HUES48 (cell line): ENCODE data around the gene NKD1.

Experiments
- H3K27ac ChIP-seq: one replicate; pipeline ENCODE4 v1.7.0; 2013; ENCODE audit warnings: low read depth, low read length, inconsistent platforms
- H3K27me3 ChIP-seq: 2 replicates; pipeline ENCODE4 v1.6.1; 2013; ENCODE audit warnings: mild to moderate bottlenecking, low read length; ENCODE audit not compliant: control insufficient read depth, insufficient read depth
- H3K36me3 ChIP-seq: 2 replicates; pipeline ENCODE4 v1.6.1; 2013; ENCODE audit warnings: low read length; ENCODE audit not compliant: control insufficient read depth, insufficient read depth
- H3K4me1 ChIP-seq: 2 replicates; pipeline ENCODE4 v1.6.1; 2013; ENCODE audit warnings: mild to moderate bottlenecking, low read length; ENCODE audit not compliant: control insufficient read depth, insufficient read depth
- H3K4me3 ChIP-seq: 2 replicates; pipeline ENCODE4 v1.5.1; 2013; ENCODE audit warnings: mild to moderate bottlenecking, low read depth, low read length
- H3K9ac ChIP-seq: 2 replicates; pipeline ENCODE4 v1.6.1; 2013; ENCODE audit warnings: mild to moderate bottlenecking, low read depth, low read length, moderate library complexity
- H3K9me3 ChIP-seq: 2 replicates; pipeline ENCODE4 v1.6.1; 2013; ENCODE audit warnings: low read length; ENCODE audit not compliant: control insufficient read depth, insufficient read depth

Gene NKD1

GRCh38 chr16:50614955-50615724 is 66.9 kb downstream of the NKD1 start:
- Histone ChIP-seq H3K36me3 (no peaks in the 10 kb centered on the region), H3K27me3 (no peaks in the 10 kb centered on the region), H3K9ac (no peak overlapping the region), H3K4me3 (no peak overlapping the region), H3K4me1 (peaks cover 16% of the 10 kb centered on the region), H3K27ac (no peak overlapping the region), H3K9me3 (no peaks in the 10 kb centered on the region)

GRCh38 chr16:50615891-50616290 is 67.7 kb downstream of the NKD1 start:
- Histone ChIP-seq H3K4me3 (no peak overlapping the region), H3K4me1 (peaks cover 9% of the 10 kb centered on the region), H3K9ac (no peak overlapping the region), H3K27ac (no peak overlapping the region), H3K9me3 (no peaks in the 10 kb centered on the region), H3K36me3 (no peaks in the 10 kb centered on the region), H3K27me3 (no peaks in the 10 kb centered on the region)

GRCh38 chr16:50616386-50616785 is 68.2 kb downstream of the NKD1 start:
- H3K9me3 ChIP-seq: no peaks in the 10 kb centered on the region
- peaks cover 5% of the 10 kb centered on the region for H3K4me1 ChIP-seq
- no peak overlapping the region for H3K27ac ChIP-seq
- no peak overlapping the region for H3K4me3 ChIP-seq
- H3K36me3 ChIP-seq: no peaks in the 10 kb centered on the region
- H3K27me3 ChIP-seq: no peaks in the 10 kb centered on the region
- no peak overlapping the region for H3K9ac ChIP-seq

- Histone ChIP-seq H3K27me3 (no peaks in the 10 kb centered on the region), H3K27ac (no peak overlapping the region), H3K9ac (no peak overlapping the region), H3K4me3 (no peak overlapping the region), H3K9me3 (no peaks in the 10 kb centered on the region), H3K36me3 (no peaks in the 10 kb centered on the region), H3K4me1 (peaks cover 3% of the 10 kb centered on the region)
Observed at GRCh38 chr16:50616883-50617645, 68.9 kb downstream of the NKD1 start.

- no peak overlapping the region for H3K27ac ChIP-seq
- H3K36me3 ChIP-seq: no peaks in the 10 kb centered on the region
- peaks cover 3% of the 10 kb centered on the region for H3K4me1 ChIP-seq
- no peaks in the 10 kb centered on the region for H3K27me3 ChIP-seq
- H3K9ac ChIP-seq: no peak overlapping the region
- H3K4me3 ChIP-seq: no peak overlapping the region
- H3K9me3 ChIP-seq: no peaks in the 10 kb centered on the region
Observed at GRCh38 chr16:50617646-50618184, 69.5 kb downstream of the NKD1 start.

- no peak overlapping the region for H3K27ac ChIP-seq
- H3K27me3 ChIP-seq: no peaks in the 10 kb centered on the region
- H3K4me1 ChIP-seq: peaks cover 3% of the 10 kb centered on the region
- H3K36me3 ChIP-seq: no peaks in the 10 kb centered on the region
- H3K9me3 ChIP-seq: no peaks in the 10 kb centered on the region
- no peak overlapping the region for H3K9ac ChIP-seq
- no peak overlapping the region for H3K4me3 ChIP-seq
Observed at GRCh38 chr16:50618238-50618918, 70.2 kb downstream of the NKD1 start.

- no peaks in the 10 kb centered on the region for H3K9me3 ChIP-seq
- H3K9ac ChIP-seq: no peak overlapping the region
- H3K36me3 ChIP-seq: no peaks in the 10 kb centered on the region
- H3K4me1 ChIP-seq: peaks cover 3% of the 10 kb centered on the region
- H3K27ac ChIP-seq: no peak overlapping the region
- H3K27me3 ChIP-seq: no peaks in the 10 kb centered on the region
- no peak overlapping the region for H3K4me3 ChIP-seq
Observed at GRCh38 chr16:50619702-50620491, 71.7 kb downstream of the NKD1 start.

GRCh38 chr16:50620646-50621451 is 72.7 kb downstream of the NKD1 start:
- Histone ChIP-seq H3K27ac (no peak overlapping the region), H3K4me1 (peaks cover 3% of the 10 kb centered on the region), H3K4me3 (no peak overlapping the region), H3K36me3 (no peaks in the 10 kb centered on the region), H3K9ac (no peak overlapping the region), H3K27me3 (no peaks in the 10 kb centered on the region), H3K9me3 (no peaks in the 10 kb centered on the region)

GRCh38 chr16:50621452-50621792 is 73.2 kb downstream of the NKD1 start:
- Histone ChIP-seq H3K4me3 (no peak overlapping the region), H3K9me3 (no peaks in the 10 kb centered on the region), H3K9ac (no peak overlapping the region), H3K27ac (no peak overlapping the region), H3K4me1 (peaks cover 3% of the 10 kb centered on the region), H3K27me3 (no peaks in the 10 kb centered on the region), H3K36me3 (no peaks in the 10 kb centered on the region)

GRCh38 chr16:50622029-50622428 is 73.8 kb downstream of the NKD1 start:
- Histone ChIP-seq H3K36me3 (no peaks in the 10 kb centered on the region), H3K27me3 (no peaks in the 10 kb centered on the region), H3K27ac (no peak overlapping the region), H3K4me3 (no peak overlapping the region), H3K9ac (no peak overlapping the region), H3K9me3 (no peaks in the 10 kb centered on the region), H3K4me1 (peaks cover 3% of the 10 kb centered on the region)
